SU-DHL-6 (cell line): Measurements from ENCODE around the gene ADSS1.

Source experiments
- CTCF ChIP-seq: fragments of 200-600 bp; sonication (generic); IDR thresholded peaks from one replicate; pipeline ENCODE4 v1.5.1; 2017; ENCODE audit warnings: antibody characterized with exemption, mild to moderate bottlenecking, low read length, moderate library complexity; ENCODE audit not compliant: insufficient read depth, poor library complexity, severe bottlenecking
- EZH2phosphoT487 ChIP-seq: fragments of 200-600 bp; sonication (generic), shearing (Covaris generic); conservative IDR thresholded peaks from 2 replicates; pipeline ENCODE4 v1.6.1; 2018; ENCODE audit warnings: mild to moderate bottlenecking, antibody characterized with exemption, low read length, moderate library complexity, mixed read lengths

DNA sequence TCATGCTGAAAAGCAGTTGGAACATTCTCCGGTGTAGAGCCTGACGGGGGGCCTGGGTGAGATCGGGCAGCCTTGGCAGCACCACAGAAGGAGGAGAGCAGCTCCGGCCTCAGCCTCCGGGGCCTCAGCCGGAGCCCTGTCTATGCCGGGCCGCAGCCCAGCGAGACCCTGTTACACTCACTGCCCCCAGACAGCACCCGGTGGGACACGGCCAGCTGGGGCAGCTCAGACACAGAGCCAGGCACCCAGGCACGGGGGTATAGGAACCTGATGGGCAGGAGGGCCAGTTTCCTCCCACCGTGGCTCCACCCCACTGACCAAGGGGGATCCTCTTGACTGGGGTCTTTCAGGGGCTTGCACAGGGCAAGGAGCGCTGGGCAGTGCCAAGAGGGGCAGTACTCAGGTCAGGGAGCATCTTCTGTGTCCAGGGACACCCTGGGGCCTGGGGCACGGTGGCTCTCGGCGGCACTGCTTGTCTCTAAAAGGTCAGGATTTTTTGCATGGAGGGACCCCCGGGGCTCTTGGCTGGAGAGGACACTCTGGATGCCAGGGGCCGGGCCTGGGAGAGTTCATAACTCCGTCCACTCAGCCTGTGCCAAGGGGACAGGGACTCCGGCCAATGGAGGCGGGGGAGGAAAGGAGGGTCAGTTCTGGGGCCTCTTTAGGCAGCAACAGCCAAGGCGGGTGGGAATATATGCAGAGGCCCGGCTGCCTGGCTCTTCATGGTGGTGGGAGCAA is 25.2 kb upstream of the ADSS1 start:
- no peak for TF ChIP-seq CTCF
- no peak for TF ChIP-seq EZH2phosphoT487
